ENCODE data around the gene TANC1. TPM values are rescaled to one million over a fixed set of nuclear protein-coding genes. Genes with fewer than 3 reads are reported as not detected.

TANC1 gene
- total RNA-seq, 1 donor from 2014 or later, result 0.37 TPM

DNA sequence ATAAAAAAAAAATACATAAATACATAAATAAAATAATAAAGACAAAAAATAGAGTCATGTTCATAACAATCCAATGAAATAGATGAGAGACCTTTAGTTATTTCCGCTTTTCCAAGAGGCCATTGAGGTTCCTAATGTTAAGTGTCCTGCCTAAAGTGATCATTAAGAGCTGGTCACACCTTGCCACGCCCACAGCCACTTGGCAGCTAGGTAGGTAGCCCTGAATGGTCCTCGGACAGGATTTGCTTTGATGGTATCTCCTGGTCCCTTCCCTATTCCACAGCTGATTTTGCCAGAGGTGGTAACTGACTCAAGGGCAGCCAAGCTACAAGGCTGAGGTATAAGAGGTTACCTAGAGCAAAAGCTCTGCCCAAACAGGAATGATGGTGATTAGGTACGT is 24.5 kb upstream of the TANC1 start:
- Mint-ChIP-seq H3K36me3 (ENCODE audit: low read depth) (no peaks in the 10 kb centered on the region), H3K9me3 (no peaks in the 10 kb centered on the region), H3K27ac (no peak overlapping the region), H3K4me3 (no peak overlapping the region), H3K27me3 (no peaks in the 10 kb centered on the region), H3K4me1 (no peaks in the 10 kb centered on the region)
- DNase-seq, result no peak
- intact Hi-C loops (cut with micrococcal nuclease), result no loop called here

DNA sequence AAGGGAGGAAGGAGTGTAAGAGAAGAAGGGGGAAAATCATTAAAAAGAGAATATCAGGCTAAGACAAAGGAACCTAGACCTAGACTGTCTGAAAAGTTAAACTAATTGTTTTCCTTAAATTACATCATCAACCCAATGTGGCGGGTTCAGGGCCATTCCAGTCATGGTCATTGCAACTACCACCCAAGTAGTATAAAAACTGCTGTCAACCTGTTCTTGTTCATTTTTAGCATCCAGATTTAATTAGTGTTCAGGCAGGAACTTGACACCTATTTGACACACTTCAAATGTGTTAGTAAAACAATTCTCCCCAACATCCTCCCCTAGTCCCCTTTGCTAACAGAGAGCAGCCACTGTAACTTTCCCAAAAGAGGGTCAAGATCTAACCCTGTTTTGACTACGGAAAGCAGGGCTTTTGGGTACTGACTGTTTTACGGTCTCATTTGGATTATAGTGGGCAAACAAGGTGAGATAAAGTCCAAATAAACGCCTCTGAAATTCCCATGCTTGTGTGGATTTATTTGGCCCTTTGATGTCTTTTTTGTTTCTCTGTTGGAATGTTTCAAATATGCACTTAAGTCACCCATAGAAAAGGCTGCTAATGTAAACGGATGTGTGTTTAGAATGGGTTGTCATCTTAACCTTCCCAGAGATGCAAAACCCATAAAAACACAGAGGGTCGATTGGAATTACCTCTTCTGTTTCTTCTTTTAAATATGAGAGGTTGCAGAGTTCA is 19.3 kb upstream of the TANC1 start:
- Mint-ChIP-seq H3K4me3 (no peak overlapping the region), H3K36me3 (ENCODE audit: low read depth) (no peaks in the 10 kb centered on the region), H3K27ac (no peak overlapping the region), H3K27me3 (no peaks in the 10 kb centered on the region), H3K4me1 (peaks cover 6% of the 10 kb centered on the region), H3K9me3 (no peaks in the 10 kb centered on the region)
- DNase-seq, result no peak
- intact Hi-C loops (cut with micrococcal nuclease), result no loop called here

DNA sequence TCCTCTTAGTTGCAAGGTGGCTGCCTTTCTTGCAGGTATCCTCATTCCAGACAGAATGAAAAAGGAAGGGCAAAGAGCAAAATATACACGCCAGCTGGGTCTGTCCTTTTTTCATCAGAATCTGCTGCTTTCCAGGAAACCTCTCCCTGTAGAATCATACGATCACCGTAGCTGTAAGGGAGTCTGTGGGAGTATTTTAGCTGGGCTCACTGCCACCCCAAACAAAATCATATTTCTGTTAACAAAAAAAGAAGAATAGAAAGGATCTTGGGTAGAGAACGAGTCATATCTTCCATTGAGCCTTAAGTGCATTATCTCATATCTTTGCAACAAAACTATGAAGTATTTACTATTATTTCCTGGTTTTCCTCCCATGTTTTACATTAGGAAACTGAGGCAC is 15.0 kb upstream of the TANC1 start:
- no peak overlapping the region for H3K4me3 Mint-ChIP-seq
- H3K27me3 Mint-ChIP-seq, result peaks cover 11% of the 10 kb centered on the region
- H3K36me3 Mint-ChIP-seq (ENCODE audit: low read depth), result no peaks in the 10 kb centered on the region
- H3K4me1 Mint-ChIP-seq, result peaks cover 6% of the 10 kb centered on the region
- H3K9me3 Mint-ChIP-seq, result no peaks in the 10 kb centered on the region
- H3K27ac Mint-ChIP-seq, result no peak overlapping the region
- intact Hi-C loops (cut with micrococcal nuclease), result no loop called here
- DNase-seq, result no peak

DNA sequence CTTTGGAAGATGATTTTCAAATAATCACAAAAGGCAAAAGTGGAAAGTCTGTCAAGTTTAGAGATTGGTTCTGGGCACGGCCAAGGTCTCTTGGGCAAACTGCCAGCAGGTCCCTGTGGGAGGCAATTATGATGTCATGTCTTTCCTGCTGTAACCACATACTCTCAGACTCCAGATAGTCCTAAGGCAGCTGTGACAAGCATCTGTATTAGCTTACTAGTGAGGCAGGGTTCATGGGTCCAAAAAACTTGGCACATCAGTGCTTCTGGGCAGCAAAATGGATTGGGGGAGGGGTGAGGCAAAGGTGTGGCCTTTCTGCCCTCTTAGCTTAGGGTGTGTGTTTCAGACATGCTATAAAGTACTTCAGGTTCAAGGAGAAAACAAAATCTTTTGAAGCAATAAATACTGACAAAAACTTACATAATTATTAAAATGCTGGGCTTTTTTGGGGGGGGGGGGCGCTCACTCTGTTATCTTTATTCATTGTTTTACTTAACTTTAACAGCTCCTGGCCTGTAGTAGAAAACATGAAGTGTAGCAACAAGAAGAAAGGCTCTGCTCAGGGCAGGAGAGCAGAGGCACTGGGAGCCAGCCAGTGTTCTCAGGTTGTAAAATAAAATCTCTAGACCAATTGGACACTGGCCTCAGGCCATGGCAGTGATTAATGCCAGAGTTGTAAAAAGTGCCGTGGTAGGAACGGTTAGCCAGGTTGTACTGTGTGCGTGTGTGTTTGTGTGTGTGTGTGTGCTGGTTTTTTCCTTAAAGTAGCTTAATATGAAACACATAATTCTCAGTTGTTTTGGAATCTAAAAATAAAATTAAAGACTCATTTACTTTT is 14.3 kb upstream of the TANC1 start:
- no peaks in the 10 kb centered on the region for H3K36me3 Mint-ChIP-seq (ENCODE audit: low read depth)
- peaks cover 11% of the 10 kb centered on the region for H3K27me3 Mint-ChIP-seq
- peak; percentile 57 for DNase-seq
- H3K27ac Mint-ChIP-seq, result no peak overlapping the region
- peaks cover 6% of the 10 kb centered on the region for H3K4me1 Mint-ChIP-seq
- intact Hi-C loops (cut with micrococcal nuclease), result no loop called here
- no peaks in the 10 kb centered on the region for H3K9me3 Mint-ChIP-seq
- H3K4me3 Mint-ChIP-seq, result no peak overlapping the region

DNA sequence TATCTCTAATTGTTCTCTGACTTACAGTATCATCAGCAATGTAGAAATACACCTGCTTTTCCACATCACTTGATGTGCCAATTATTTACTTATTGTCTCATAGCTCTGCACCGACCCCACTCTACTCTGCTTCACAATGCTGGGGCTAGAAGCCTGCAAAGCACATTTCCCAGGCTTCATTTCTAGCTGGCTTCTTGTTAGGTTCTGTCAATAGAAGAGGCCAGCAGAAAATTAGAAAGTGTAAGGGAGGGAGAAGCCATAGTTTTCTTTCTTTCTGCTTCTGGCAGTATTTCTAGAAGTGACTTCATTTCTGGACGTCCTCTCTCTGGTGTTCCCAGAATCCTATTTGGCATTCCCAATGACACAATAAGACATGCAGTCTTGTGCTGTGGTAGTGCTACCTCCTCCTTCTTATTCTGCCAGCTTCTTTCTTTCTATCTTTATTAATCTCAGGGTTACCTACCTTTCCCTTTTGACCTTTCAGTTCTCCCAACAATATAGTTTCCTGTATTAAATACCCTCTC is 12.5 kb upstream of the TANC1 start:
- Mint-ChIP-seq H3K36me3 (ENCODE audit: low read depth) (no peaks in the 10 kb centered on the region), H3K4me3 (no peak overlapping the region), H3K9me3 (no peaks in the 10 kb centered on the region), H3K4me1 (peaks cover 6% of the 10 kb centered on the region), H3K27me3 (peaks cover 11% of the 10 kb centered on the region), H3K27ac (no peak overlapping the region)
- intact Hi-C loops (cut with micrococcal nuclease), result no loop called here
- DNase-seq, result no peak

- no peaks in the 10 kb centered on the region for H3K9me3 Mint-ChIP-seq
- H3K27ac Mint-ChIP-seq, result no peak overlapping the region
- intact Hi-C loops (cut with micrococcal nuclease), result no loop called here
- H3K4me3 Mint-ChIP-seq, result no peak overlapping the region
- H3K4me1 Mint-ChIP-seq, result peaks cover 6% of the 10 kb centered on the region
- H3K36me3 Mint-ChIP-seq (ENCODE audit: low read depth), result no peaks in the 10 kb centered on the region
- peaks cover 16% of the 10 kb centered on the region for H3K27me3 Mint-ChIP-seq
- no peak for DNase-seq
Observed at GRCh38 chr2:158958365-158958764, 10.1 kb upstream of the TANC1 start.

GRCh38 chr2:158960193-158960592 is 8.2 kb upstream of the TANC1 start:
- H3K27ac Mint-ChIP-seq, result no peak overlapping the region
- peaks cover 26% of the 10 kb centered on the region for H3K27me3 Mint-ChIP-seq
- intact Hi-C loops (cut with micrococcal nuclease), result no loop called here
- no peaks in the 10 kb centered on the region for H3K36me3 Mint-ChIP-seq (ENCODE audit: low read depth)
- no peak for DNase-seq
- H3K4me1 Mint-ChIP-seq, result no peaks in the 10 kb centered on the region
- H3K4me3 Mint-ChIP-seq, result no peak overlapping the region
- no peaks in the 10 kb centered on the region for H3K9me3 Mint-ChIP-seq

- intact Hi-C loops (cut with micrococcal nuclease), result no loop called here
- no peak for DNase-seq
- Mint-ChIP-seq H3K36me3 (ENCODE audit: low read depth) (no peaks in the 10 kb centered on the region), H3K27ac (no peak overlapping the region), H3K9me3 (no peaks in the 10 kb centered on the region), H3K4me3 (no peak overlapping the region), H3K4me1 (no peaks in the 10 kb centered on the region), H3K27me3 (peaks cover 34% of the 10 kb centered on the region)
Observed at GRCh38 chr2:158962074-158962473, 6.4 kb upstream of the TANC1 start.

DNA sequence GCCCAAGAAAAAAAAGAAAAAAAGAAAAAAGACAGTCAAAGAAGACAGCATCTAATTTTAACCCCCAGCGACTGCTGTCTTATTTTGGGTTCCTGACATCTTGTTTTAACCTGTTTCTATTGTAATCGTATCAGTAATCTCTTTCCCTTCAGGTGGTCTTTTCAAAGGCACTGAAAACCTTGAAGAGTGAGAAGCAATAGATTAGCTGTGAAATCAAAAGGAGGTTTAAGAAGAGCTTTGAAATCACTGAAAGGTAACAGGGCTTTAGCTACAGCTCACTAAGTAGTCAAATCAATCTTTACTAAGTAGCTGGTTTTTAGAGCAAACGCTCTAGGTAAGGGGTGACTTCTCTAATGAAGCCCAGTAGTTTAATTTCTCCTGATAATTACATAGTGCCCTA is 5.4 kb upstream of the TANC1 start:
- H3K4me3 Mint-ChIP-seq, result no peak overlapping the region
- peaks cover 40% of the 10 kb centered on the region for H3K27me3 Mint-ChIP-seq
- H3K4me1 Mint-ChIP-seq, result no peaks in the 10 kb centered on the region
- no peak for DNase-seq
- intact Hi-C loops (cut with micrococcal nuclease), result no loop called here
- no peak overlapping the region for H3K27ac Mint-ChIP-seq
- H3K36me3 Mint-ChIP-seq (ENCODE audit: low read depth), result no peaks in the 10 kb centered on the region
- no peaks in the 10 kb centered on the region for H3K9me3 Mint-ChIP-seq

DNA sequence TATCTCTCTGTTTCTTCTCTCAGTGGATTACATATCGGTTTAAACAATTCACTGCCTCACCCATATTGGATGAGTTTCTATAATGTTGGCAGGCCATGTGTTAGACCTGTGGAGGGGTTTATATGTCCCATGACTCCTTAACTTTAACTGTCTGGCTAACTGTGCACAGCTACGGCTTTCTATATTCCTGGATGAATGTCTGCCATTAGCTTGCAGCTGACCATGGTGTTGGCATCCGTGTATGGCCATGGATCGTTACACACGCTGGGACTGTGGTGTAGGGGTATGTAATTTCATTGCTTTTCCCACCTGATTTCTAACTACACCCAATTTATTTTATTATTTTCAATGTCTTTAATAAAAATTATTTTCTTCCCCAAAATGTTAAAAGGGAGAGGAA is 3.3 kb upstream of the TANC1 start:
- Mint-ChIP-seq H3K9me3 (no peaks in the 10 kb centered on the region), H3K27me3 (peaks cover 49% of the 10 kb centered on the region)

DNA sequence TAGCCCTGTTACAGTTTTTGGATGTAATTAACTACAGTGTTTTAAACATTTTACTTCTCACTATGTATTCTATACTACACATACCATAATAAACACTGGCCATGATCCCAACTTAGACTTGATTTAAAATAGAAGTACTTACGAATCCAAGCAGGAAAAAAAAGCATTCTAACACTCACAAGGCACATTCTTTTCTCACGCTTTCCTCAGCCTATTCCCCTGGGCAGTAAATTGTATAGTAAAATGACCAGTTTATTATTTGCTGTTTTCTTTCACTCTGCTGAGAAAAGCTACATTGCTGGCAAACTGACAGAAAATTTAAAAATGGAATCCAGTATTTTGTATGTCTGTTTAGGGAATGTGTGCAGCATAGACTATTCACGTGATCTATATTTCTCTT is 2.8 kb upstream of the TANC1 start:
- no peak overlapping the region for H3K27ac Mint-ChIP-seq
- H3K27me3 Mint-ChIP-seq, result peaks cover 54% of the 10 kb centered on the region
- H3K4me3 Mint-ChIP-seq, result no peak overlapping the region

More for the DNA sequence above, 3.3 kb upstream of the TANC1 start:
- Mint-ChIP-seq H3K36me3 (ENCODE audit: low read depth) (no peaks in the 10 kb centered on the region), H3K4me3 (no peak overlapping the region), H3K4me1 (peaks cover 9% of the 10 kb centered on the region), H3K27ac (no peak overlapping the region)
- intact Hi-C loops (cut with micrococcal nuclease), result no loop called here
- no peak for DNase-seq

GRCh38 chr2:158966312-158966711 is 2.1 kb upstream of the TANC1 start:
- no peak for DNase-seq
- intact Hi-C loops (cut with micrococcal nuclease), result no loop called here

More for the DNA sequence above, 2.8 kb upstream of the TANC1 start:
- H3K4me1 Mint-ChIP-seq, result peaks cover 14% of the 10 kb centered on the region
- no peak for DNase-seq
- no peaks in the 10 kb centered on the region for H3K9me3 Mint-ChIP-seq
- H3K36me3 Mint-ChIP-seq (ENCODE audit: low read depth), result no peaks in the 10 kb centered on the region
- intact Hi-C loops (cut with micrococcal nuclease), result no loop called here

GRCh38 chr2:158967114-158967730 is 1.2 kb upstream of the TANC1 start:
- H3K27me3 Mint-ChIP-seq, result peaks cover 70% of the 10 kb centered on the region
- H3K4me1 Mint-ChIP-seq, result peaks cover 14% of the 10 kb centered on the region
- no peak for DNase-seq
- H3K4me3 Mint-ChIP-seq, result no peak overlapping the region
- no peaks in the 10 kb centered on the region for H3K9me3 Mint-ChIP-seq
- no peaks in the 10 kb centered on the region for H3K36me3 Mint-ChIP-seq (ENCODE audit: low read depth)
- no peak overlapping the region for H3K27ac Mint-ChIP-seq
- intact Hi-C loops (cut with micrococcal nuclease), result no loop called here

More at GRCh38 chr2:158966312-158966711, 2.1 kb upstream of the TANC1 start:
- H3K36me3 Mint-ChIP-seq (ENCODE audit: low read depth), result no peaks in the 10 kb centered on the region
- H3K9me3 Mint-ChIP-seq, result no peaks in the 10 kb centered on the region
- no peak overlapping the region for H3K4me3 Mint-ChIP-seq
- peaks cover 14% of the 10 kb centered on the region for H3K4me1 Mint-ChIP-seq
- H3K27ac Mint-ChIP-seq, result no peak overlapping the region
- H3K27me3 Mint-ChIP-seq, result peaks cover 61% of the 10 kb centered on the region

All from activated CD4-positive, alpha-beta T cell treated with anti-CD3 and anti-CD28 coated beads, Interleukin-2, amount 10 ng/mL, durations not matched to agents 24 days and 14 days (primary cell).